ENCODE results near the gene GPR137B. TPM values are rescaled to one million over a fixed set of nuclear protein-coding genes. Genes with fewer than 3 reads are reported as not detected.

Gene GPR137B
- total and polyA plus RNA-seq, 4 donors, result 21.6 to 52.1 (median 38.4) TPM

DNA sequence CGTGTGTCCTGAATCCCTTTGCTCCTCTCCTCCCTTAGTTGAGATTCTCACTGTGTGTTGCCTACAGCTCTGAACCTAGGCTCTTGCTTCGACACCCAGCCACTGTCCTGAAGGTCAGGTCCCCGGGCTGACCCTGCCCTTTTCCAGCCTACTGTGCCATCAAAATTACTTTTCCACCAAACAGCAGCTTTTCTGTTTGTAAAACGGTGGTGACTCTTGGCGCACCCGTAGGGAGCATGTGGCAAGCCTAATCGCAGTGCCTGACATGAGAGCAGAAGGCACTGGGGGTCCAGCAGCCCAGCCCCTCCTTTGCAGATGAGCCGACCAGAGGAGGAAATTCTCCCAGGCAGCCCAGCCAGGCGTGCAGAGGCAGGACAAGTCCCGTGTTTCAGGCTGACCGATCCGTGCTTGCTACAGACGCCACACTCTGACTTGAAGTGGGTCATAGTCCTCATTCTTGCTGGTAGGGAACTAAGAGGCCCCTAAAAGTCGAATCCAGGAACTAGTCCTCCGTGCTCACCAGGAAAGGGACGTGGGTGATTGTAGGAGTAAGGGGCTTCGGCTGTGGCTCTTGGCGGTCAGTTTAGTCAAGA lies 6.8 kb downstream of the GPR137B start:
- Histone ChIP-seq H3K27ac (ENCODE audit: low read depth, low read length) (no peak overlapping the region), H3K27me3 (ENCODE audit: control insufficient read depth, insufficient read depth, low read length) (no peaks in the 10 kb centered on the region), H3K4me3 (ENCODE audit: low read depth, low read length) (no peak overlapping the region), H3K9me3 (ENCODE audit: control insufficient read depth, insufficient read depth, low read length) (no peaks in the 10 kb centered on the region), H3K4me1 (ENCODE audit: control insufficient read depth, insufficient read depth, low read length) (peaks cover 48% of the 10 kb centered on the region), H3K36me3 (ENCODE audit: control insufficient read depth, insufficient read depth, low read length) (peaks cover 19% of the 10 kb centered on the region)
- 64% methylated on average over 18 of the region's 18 CpGs for WGBS (ENCODE audit: insufficient coverage)
- DNase-seq (ENCODE audit: low read depth in 4 of 6, low spot score in 6 of 6), result no peak

DNA sequence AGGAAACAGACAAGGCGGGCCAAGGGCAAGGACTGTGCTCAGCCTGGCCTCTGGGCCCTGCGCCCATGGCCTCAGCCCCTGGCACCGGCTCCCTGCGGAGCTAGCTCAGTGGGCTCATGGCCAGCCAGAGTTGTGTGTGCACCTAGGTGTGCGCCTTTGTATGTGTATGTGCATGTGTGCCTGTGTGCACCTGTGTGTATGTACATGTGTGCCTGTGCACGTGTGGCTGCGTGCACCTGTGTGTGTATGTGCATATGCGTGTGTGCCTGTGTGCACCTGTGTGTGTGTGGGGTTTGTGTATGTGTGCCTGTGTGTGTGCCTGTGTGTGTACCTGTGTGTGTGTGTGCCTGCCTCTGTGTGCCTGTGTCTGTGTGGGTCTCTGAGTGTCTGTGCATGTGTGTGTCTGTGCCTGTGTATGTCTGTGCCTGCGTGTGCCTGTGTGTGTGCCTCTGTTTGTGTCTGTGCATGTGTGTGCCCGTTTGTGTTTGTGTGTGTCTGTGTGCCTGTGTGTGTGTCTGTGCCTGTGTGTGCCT lies 7.4 kb downstream of the GPR137B start:
- no peaks in the 10 kb centered on the region for H3K27me3 ChIP-seq (ENCODE audit: control insufficient read depth, insufficient read depth, low read length)
- H3K27ac ChIP-seq (ENCODE audit: low read depth, low read length), result no peak overlapping the region
- H3K9me3 ChIP-seq (ENCODE audit: control insufficient read depth, insufficient read depth, low read length), result no peaks in the 10 kb centered on the region
- no peak for DNase-seq (ENCODE audit: low read depth in 4 of 6, low spot score in 6 of 6)
- no peak overlapping the region for H3K4me3 ChIP-seq (ENCODE audit: low read depth, low read length)
- WGBS (ENCODE audit: insufficient coverage), result 81% methylated on average over 10 of the region's 10 CpGs
- peaks cover 44% of the 10 kb centered on the region for H3K4me1 ChIP-seq (ENCODE audit: control insufficient read depth, insufficient read depth, low read length)
- H3K36me3 ChIP-seq (ENCODE audit: control insufficient read depth, insufficient read depth, low read length), result peaks cover 20% of the 10 kb centered on the region

DNA sequence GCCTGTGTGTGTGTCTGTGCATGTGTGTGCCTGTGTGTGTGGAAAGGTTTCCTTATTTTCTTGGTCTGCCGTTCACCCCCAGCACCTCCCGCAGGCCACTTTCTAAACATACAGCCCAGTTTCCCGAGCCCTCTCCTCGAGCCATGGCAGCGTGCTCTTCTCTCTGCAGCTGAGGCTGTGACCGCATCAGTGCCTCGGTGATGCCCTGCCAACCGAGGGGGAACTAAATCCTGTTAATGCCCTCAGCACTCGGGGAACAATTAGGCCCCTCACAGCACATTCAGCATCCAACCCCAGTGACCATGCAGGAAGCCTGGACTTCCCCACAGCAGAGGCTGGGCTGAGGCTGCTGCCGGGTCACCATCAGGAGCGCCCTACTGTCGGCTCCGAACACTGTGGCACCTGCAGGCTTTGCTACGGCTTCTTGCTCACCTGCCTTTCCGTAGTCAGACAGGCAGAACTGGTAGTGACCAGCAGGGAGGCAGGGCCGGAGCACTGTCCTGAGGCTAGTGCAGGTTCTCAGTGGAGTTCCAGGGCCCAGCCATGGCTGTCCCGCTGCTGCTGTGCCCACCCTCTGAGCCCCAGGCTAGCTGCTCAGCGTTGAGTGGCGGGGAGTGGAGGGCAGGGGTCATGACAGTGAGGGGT lies 8.1 kb downstream of the GPR137B start:
- Histone ChIP-seq H3K36me3 (ENCODE audit: control insufficient read depth, insufficient read depth, low read length) (peaks cover 24% of the 10 kb centered on the region), H3K9me3 (ENCODE audit: control insufficient read depth, insufficient read depth, low read length) (no peaks in the 10 kb centered on the region), H3K27ac (ENCODE audit: low read depth, low read length) (no peak overlapping the region), H3K4me1 (ENCODE audit: control insufficient read depth, insufficient read depth, low read length) (peaks cover 40% of the 10 kb centered on the region), H3K4me3 (ENCODE audit: low read depth, low read length) (no peak overlapping the region), H3K27me3 (ENCODE audit: control insufficient read depth, insufficient read depth, low read length) (no peaks in the 10 kb centered on the region)
- WGBS (ENCODE audit: insufficient coverage), result 69% methylated on average over 17 of the region's 19 CpGs
- no peak for DNase-seq (ENCODE audit: low read depth in 4 of 6, low spot score in 6 of 6)

DNA sequence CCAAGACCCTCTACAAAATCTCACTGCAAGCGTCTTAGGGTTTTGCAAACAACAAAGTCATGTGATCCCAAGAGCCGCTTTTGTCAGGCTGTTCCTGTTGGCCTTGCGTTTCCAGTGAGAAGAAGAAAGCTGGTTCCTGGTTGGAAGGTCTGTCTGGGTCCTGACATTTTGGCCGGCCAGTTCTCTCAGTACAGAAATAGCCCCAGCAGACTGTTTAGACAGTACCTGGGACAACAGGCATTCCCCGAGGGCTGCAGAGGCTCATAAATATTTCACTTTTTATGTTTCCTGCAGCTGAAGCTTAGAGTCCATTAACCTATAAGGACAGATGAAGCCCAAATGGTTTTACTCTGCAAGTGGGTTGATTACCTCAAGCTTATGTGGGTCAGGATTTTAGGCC lies 8.6 kb downstream of the GPR137B start:
- WGBS (ENCODE audit: insufficient coverage), result 60% methylated on average over 2 of the region's 5 CpGs
- H3K9me3 ChIP-seq (ENCODE audit: control insufficient read depth, insufficient read depth, low read length), result no peaks in the 10 kb centered on the region
- H3K36me3 ChIP-seq (ENCODE audit: control insufficient read depth, insufficient read depth, low read length), result peaks cover 28% of the 10 kb centered on the region
- H3K4me1 ChIP-seq (ENCODE audit: control insufficient read depth, insufficient read depth, low read length), result peaks cover 42% of the 10 kb centered on the region
- H3K27ac ChIP-seq (ENCODE audit: low read depth, low read length), result no peak overlapping the region
- DNase-seq (ENCODE audit: low read depth in 4 of 6, low spot score in 6 of 6), result no peak
- H3K4me3 ChIP-seq (ENCODE audit: low read depth, low read length), result no peak overlapping the region
- no peaks in the 10 kb centered on the region for H3K27me3 ChIP-seq (ENCODE audit: control insufficient read depth, insufficient read depth, low read length)

GRCh38 chr1:236151739-236152424 lies 9.5 kb downstream of the GPR137B start:
- WGBS (ENCODE audit: insufficient coverage), result 97% methylated on average over 6 of the region's 12 CpGs
- no peak for DNase-seq (ENCODE audit: low read depth in 4 of 6, low spot score in 6 of 6)
- Histone ChIP-seq H3K9me3 (ENCODE audit: control insufficient read depth, insufficient read depth, low read length) (no peaks in the 10 kb centered on the region), H3K27ac (ENCODE audit: low read depth, low read length) (no peak overlapping the region), H3K27me3 (ENCODE audit: control insufficient read depth, insufficient read depth, low read length) (no peaks in the 10 kb centered on the region), H3K4me3 (ENCODE audit: low read depth, low read length) (no peak overlapping the region), H3K36me3 (ENCODE audit: control insufficient read depth, insufficient read depth, low read length) (peaks cover 24% of the 10 kb centered on the region), H3K4me1 (ENCODE audit: control insufficient read depth, insufficient read depth, low read length) (peaks cover 47% of the 10 kb centered on the region)

DNA sequence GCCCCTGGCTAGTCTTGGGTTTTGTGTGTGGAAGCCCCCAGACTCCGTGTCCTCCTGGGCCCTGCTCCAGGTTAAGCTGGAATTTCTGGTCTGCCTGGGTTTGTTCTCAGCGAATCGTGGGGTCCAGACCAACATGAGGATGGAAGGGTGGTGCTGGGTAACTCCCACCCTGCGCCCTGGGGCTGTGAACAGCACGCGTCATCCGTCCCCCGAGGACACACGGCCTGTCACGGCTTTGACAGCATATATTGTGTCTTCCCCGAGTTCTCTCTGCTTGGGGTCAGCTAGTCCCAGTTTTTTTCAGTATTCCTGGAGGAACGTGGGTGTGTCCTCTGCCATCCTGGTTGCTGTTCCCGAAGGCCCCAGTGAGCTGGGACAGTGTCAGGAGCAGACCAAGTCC lies 11.8 kb downstream of the GPR137B start:
- Histone ChIP-seq H3K4me3 (ENCODE audit: low read depth, low read length) (no peak overlapping the region), H3K36me3 (ENCODE audit: control insufficient read depth, insufficient read depth, low read length) (peaks cover 17% of the 10 kb centered on the region), H3K4me1 (ENCODE audit: control insufficient read depth, insufficient read depth, low read length) (peaks cover 27% of the 10 kb centered on the region), H3K27ac (ENCODE audit: low read depth, low read length) (no peak overlapping the region), H3K27me3 (ENCODE audit: control insufficient read depth, insufficient read depth, low read length) (no peaks in the 10 kb centered on the region), H3K9me3 (ENCODE audit: control insufficient read depth, insufficient read depth, low read length) (no peaks in the 10 kb centered on the region)
- 88% methylated on average over 13 of the region's 13 CpGs for WGBS (ENCODE audit: insufficient coverage)
- DNase-seq (ENCODE audit: low read depth in 4 of 6, low spot score in 6 of 6), result no peak

GRCh38 chr1:236154671-236155398 lies 12.5 kb downstream of the GPR137B start:
- H3K9me3 ChIP-seq (ENCODE audit: control insufficient read depth, insufficient read depth, low read length), result no peaks in the 10 kb centered on the region
- H3K27ac ChIP-seq (ENCODE audit: low read depth, low read length), result no peak overlapping the region
- H3K36me3 ChIP-seq (ENCODE audit: control insufficient read depth, insufficient read depth, low read length), result peaks cover 16% of the 10 kb centered on the region
- H3K4me1 ChIP-seq (ENCODE audit: control insufficient read depth, insufficient read depth, low read length), result peaks cover 23% of the 10 kb centered on the region
- 94% methylated on average over 24 of the region's 24 CpGs for WGBS (ENCODE audit: insufficient coverage)
- DNase-seq (ENCODE audit: low read depth in 4 of 6, low spot score in 6 of 6), result no peak
- no peak overlapping the region for H3K4me3 ChIP-seq (ENCODE audit: low read depth, low read length)
- H3K27me3 ChIP-seq (ENCODE audit: control insufficient read depth, insufficient read depth, low read length), result no peaks in the 10 kb centered on the region

DNA sequence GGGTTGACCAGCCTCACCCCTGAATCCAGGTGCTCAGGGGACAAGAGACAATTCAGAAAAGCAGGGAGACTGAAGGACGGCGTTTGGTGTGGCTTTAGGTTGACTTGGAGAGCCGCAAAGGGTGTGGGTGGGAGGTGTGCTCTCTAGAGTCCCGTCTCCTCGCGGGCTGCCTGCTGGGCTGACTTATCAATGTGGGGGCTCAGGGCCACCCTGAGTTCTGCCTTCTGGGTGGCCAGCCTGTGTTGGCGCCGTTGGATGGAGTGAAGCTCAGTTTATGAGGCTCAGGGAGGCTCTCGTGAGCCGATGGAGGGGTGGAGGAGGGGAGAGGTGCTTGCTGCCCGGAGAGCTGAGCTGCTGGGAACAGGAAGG lies 13.0 kb downstream of the GPR137B start:
- peaks cover 19% of the 10 kb centered on the region for H3K36me3 ChIP-seq (ENCODE audit: control insufficient read depth, insufficient read depth, low read length)
- 71% methylated on average over 11 of the region's 11 CpGs for WGBS (ENCODE audit: insufficient coverage)
- no peaks in the 10 kb centered on the region for H3K27me3 ChIP-seq (ENCODE audit: control insufficient read depth, insufficient read depth, low read length)
- H3K9me3 ChIP-seq (ENCODE audit: control insufficient read depth, insufficient read depth, low read length), result no peaks in the 10 kb centered on the region
- no peak for DNase-seq (ENCODE audit: low read depth in 4 of 6, low spot score in 6 of 6)
- H3K27ac ChIP-seq (ENCODE audit: low read depth, low read length), result no peak overlapping the region
- H3K4me3 ChIP-seq (ENCODE audit: low read depth, low read length), result no peak overlapping the region
- H3K4me1 ChIP-seq (ENCODE audit: control insufficient read depth, insufficient read depth, low read length), result peaks cover 23% of the 10 kb centered on the region

GRCh38 chr1:236155841-236156503 lies 13.6 kb downstream of the GPR137B start:
- H3K27me3 ChIP-seq (ENCODE audit: control insufficient read depth, insufficient read depth, low read length), result no peaks in the 10 kb centered on the region
- H3K9me3 ChIP-seq (ENCODE audit: control insufficient read depth, insufficient read depth, low read length), result no peaks in the 10 kb centered on the region
- no peak for DNase-seq (ENCODE audit: low read depth in 4 of 6, low spot score in 6 of 6)
- H3K27ac ChIP-seq (ENCODE audit: low read depth, low read length), result no peak overlapping the region
- peaks cover 16% of the 10 kb centered on the region for H3K36me3 ChIP-seq (ENCODE audit: control insufficient read depth, insufficient read depth, low read length)
- peaks cover 18% of the 10 kb centered on the region for H3K4me1 ChIP-seq (ENCODE audit: control insufficient read depth, insufficient read depth, low read length)
- WGBS (ENCODE audit: insufficient coverage), result 88% methylated on average over 15 of the region's 15 CpGs
- H3K4me3 ChIP-seq (ENCODE audit: low read depth, low read length), result no peak overlapping the region

All from spinal cord (tissue), 10 donors.